ENCODE results near the gene TUBB. TPM values are rescaled to one million over a fixed set of nuclear protein-coding genes. Genes with fewer than 3 reads are reported as not detected.

Gene TUBB
- total and polyA plus RNA-seq, 9 of the 15 experiments (the other 6 are each of a cell fraction or from before 2014, with no cell fraction given) = 971 to 2,870 (median 1,478) TPM

- peak; percentile 17; the same call in 1 of the 2 replicates for TF ChIP-seq CBX1 (IDR thresholded peaks at IDR 0.05; ENCODE audit: low read depth)
- TF ChIP-seq NCOA6 (IDR thresholded peaks at IDR 0.05) = no peak
- TF ChIP-seq SLC30A9 (CRISPR knock-in tag; IDR thresholded peaks at IDR 0.05) = no peak
- 0 out of 2 replicates have a peak, but pooled peaks have one; percentile 12 for TF ChIP-seq PRMT5 (CRISPR knock-in tag; IDR thresholded peaks at IDR 0.05)
- TF ChIP-seq RBM34 (IDR thresholded peaks at IDR 0.05; ENCODE audit: borderline replicate concordance, insufficient read depth, low read length) = no peak
- no peak for TF ChIP-seq CBX2 (IDR thresholded peaks at IDR 0.05; ENCODE audit: insufficient read depth, low read length, poor library complexity, severe bottlenecking)
- TF ChIP-seq ZNF57 (CRISPR knock-in tag; IDR thresholded peaks at IDR 0.05) = no peak
- TF ChIP-seq ZNF277 (CRISPR knock-in tag; IDR thresholded peaks at IDR 0.05; ENCODE audit: borderline replicate concordance) = no peak
- no peak; the same call in 1 of the 2 replicates for TF ChIP-seq ZNF395 (CRISPR knock-in tag; IDR thresholded peaks at IDR 0.05)
- TF ChIP-seq ETS1 (conservative IDR thresholded peaks at IDR 0.05; ENCODE audit: control insufficient read depth, low read depth, low read length) = peak; percentile 92
- peak; percentile 85 for TF ChIP-seq RBFOX2 (IDR thresholded peaks at IDR 0.05; ENCODE audit: low read depth, low read length)
- TF ChIP-seq ZKSCAN1 (IDR thresholded peaks at IDR 0.05; ENCODE audit: low read depth, low read length) = no peak
- TF ChIP-seq CEBPB (tag; IDR thresholded peaks at IDR 0.05) = no peak
- no peak for TF ChIP-seq RFX5 (IDR thresholded peaks at IDR 0.05; ENCODE audit: low read depth, low read length)
- no peak for TF ChIP-seq ZNF347 (CRISPR knock-in tag; IDR thresholded peaks at IDR 0.05; ENCODE audit: low read depth)
- no peak; the same call in 1 of the 2 replicates for TF ChIP-seq ZNF175 (CRISPR knock-in tag; IDR thresholded peaks at IDR 0.05; ENCODE audit: low read depth)
- TF ChIP-seq CREB3 (tag; conservative IDR thresholded peaks at IDR 0.05; ENCODE audit: low read depth) = no peak
- peak; percentile 59; the same call in 1 of the 2 replicates for TF ChIP-seq ZNF444 (CRISPR knock-in tag; IDR thresholded peaks at IDR 0.05)
- no peak for TF ChIP-seq POLR3G (IDR thresholded peaks at IDR 0.05; ENCODE audit: extremely low read depth, insufficient read length, insufficient replicate concordance)
- TF ChIP-seq DIDO1 (tag; IDR thresholded peaks at IDR 0.05; ENCODE audit: low read depth) = no peak
Observed at GRCh38 chr6:30686908-30687658, 33.1 kb upstream of the TUBB start (continued).

All from K562 (cell line).